GM12878 (cell line): Measurements from ENCODE around the gene PARVA. TPM values are rescaled to one million over a fixed set of nuclear protein-coding genes. Genes with fewer than 3 reads are reported as not detected.

Experiments used
- ATAC-seq: fragments of 200-7000 bp; cut with Tn5 transposase; 3 replicates; pipeline ENCODE4 v1.9.1; 2020; ENCODE audit warnings: mild to moderate bottlenecking, moderate library complexity
- BruUV-seq: library from RNA; stranded (reverse); fragments of 400-500 nt; replicated peaks from 2 replicates; lab custom pipeline; 2021; lab: Mats Ljungman, UMichigan
- CTCF ChIA-PET: fragments of 300-600 bp; sonication (Branson Sonifier 250); formaldehyde crosslinking; extraction: SDS; loops from one replicate; lab custom pipeline; 2021; ENCODE audit warnings: inconsistent platforms; lab: Yijun Ruan, JAX
- POLR2A ChIA-PET: fragments of 350-600 bp; formaldehyde crosslinking; extraction: SDS; loops from one replicate; lab custom pipeline; 2021; ENCODE audit warnings: inconsistent platforms; lab: Charles Lee
- RAD21 ChIA-PET: fragments of 300-600 bp; sonication (Branson Sonifier 250); formaldehyde crosslinking; loops from one replicate; lab custom pipeline; 2023; ENCODE audit warnings: antibody characterized with exemption; ENCODE audit not compliant: unreplicated experiment; lab: Charles Lee
- SMC1A ChIA-PET: fragments of 300-600 bp; sonication (Branson Sonifier 250); formaldehyde crosslinking; loops from one replicate; lab custom pipeline; 2023; ENCODE audit not compliant: unreplicated experiment, uncharacterized antibody; lab: Charles Lee
- DNase-seq: peaks from one replicate; pipeline ENCODE4 v3.0.0-alpha.2; 2011; ENCODE audit warnings: low read depth, low spot score
- FAIRE-seq: peaks from 3 replicates; lab custom pipeline; 2011; peaks lifted over from hg19 to GRCh38; lab: Jason Lieb, UNC
- H2AFZ ChIP-seq: 2 replicates; pipeline ENCODE4 v1.6.0; 2011; ENCODE audit warnings: low read depth, low read length, control low read depth; ENCODE audit not compliant: control insufficient read depth
- H3K27ac ChIP-seq: 2 replicates; pipeline ENCODE4 v1.5.1; 2011; ENCODE audit warnings: control low read depth; ENCODE audit not compliant: control insufficient read depth, insufficient read depth
- H3K27me3 ChIP-seq, 2 experiments: replicated peaks in 1 of 2; 2 replicates each; pipeline versions ENCODE4 v1.6.0 to v1.6.1; 2011; ENCODE audit warnings: low read length in 1 of 2; ENCODE audit not compliant: control insufficient read depth in 2 of 2, insufficient read depth in 2 of 2
- H3K36me3 ChIP-seq, 2 experiments: 2 replicates each; pipeline ENCODE4 v1.5.1; 2011; ENCODE audit warnings: low read length in 1 of 2; ENCODE audit not compliant: control insufficient read depth in 2 of 2, insufficient read depth in 2 of 2
- H3K4me1 ChIP-seq: 2 replicates; pipeline ENCODE4 v1.6.1; 2011; ENCODE audit warnings: mild to moderate bottlenecking, low read length, moderate library complexity, mixed read lengths; ENCODE audit not compliant: control insufficient read depth, insufficient read depth
- H3K4me2 ChIP-seq: 2 replicates; pipeline ENCODE4 v1.6.0; 2011; ENCODE audit warnings: control low read depth; ENCODE audit not compliant: control insufficient read depth, insufficient read depth
- H3K4me3 ChIP-seq: fragments of 200-600 bp; sonication (generic); 2 replicates; pipeline ENCODE4 v1.5.1; 2016
- H3K79me2 ChIP-seq: 2 replicates; pipeline ENCODE4 v1.6.0; 2011; ENCODE audit warnings: low read length; ENCODE audit not compliant: control insufficient read depth, insufficient read depth
- H3K9ac ChIP-seq: 2 replicates; pipeline ENCODE4 v1.8.0; 2011; ENCODE audit warnings: low read length, control low read depth, mixed read lengths; ENCODE audit not compliant: control insufficient read depth, insufficient read depth
- H3K9me3 ChIP-seq: replicated peaks from 3 replicates; pipeline ENCODE4 v1.5.1; 2011; ENCODE audit warnings: mild to moderate bottlenecking, low read length; ENCODE audit not compliant: control insufficient read depth, insufficient read depth
- H4K20me1 ChIP-seq: 2 replicates; pipeline ENCODE4 v1.6.0; 2011; ENCODE audit not compliant: control insufficient read depth, insufficient read depth
- PBX3 ChIP-seq: IDR thresholded peaks from 2 replicates; pipeline ENCODE4 v1.6.1; 2011; ENCODE audit warnings: mild to moderate bottlenecking, low read depth, low read length, moderate library complexity; ENCODE audit not compliant: insufficient replicate concordance
- SIX5 ChIP-seq: IDR thresholded peaks from 2 replicates; pipeline ENCODE4 v1.6.1; 2011; ENCODE audit warnings: mild to moderate bottlenecking, low read depth, low read length, moderate library complexity; ENCODE audit not compliant: severe bottlenecking
- ZBTB33 ChIP-seq: fragments of 450-650 bp; IDR thresholded peaks from 2 replicates; pipeline ENCODE4 v1.6.1; 2017; ENCODE audit warnings: mild to moderate bottlenecking
- WGBS: methylation state at CpG from one replicate; pipeline ENCODE4 v1.1.6; 2016; ENCODE audit warnings: low lambda C conversion rate; ENCODE audit not compliant: insufficient replicate concordance, insufficient coverage; ENCODE audit errors: missing lambda C conversion rate; 5-methylcytosine and 5-hydroxymethylcytosine counted together
- in situ Hi-C: fragments of 300-500 bp; cut with MboI; formaldehyde crosslinking; loops from 9 replicates; pipeline ENCODE4 v1.14.3; 2018; ENCODE audit warnings: mixed read lengths
- intact Hi-C: fragments of 100-400 bp; cut with micrococcal nuclease; formaldehyde crosslinking; loops from one replicate; pipeline ENCODE4 v1.14.2; 2022; ENCODE audit not compliant: unreplicated experiment
- polyA plus RNA-seq, 11 experiments: library from polyadenylated mRNA; depleted of rRNA in 4 of 11; unstranded in 6 of 11; stranded (reverse) in 5 of 11; fragments of >200 nt; fragmentation: Nextera tagmentation in 4 of 11; fragmentation: Illumina TruSeq in 1 of 11; extraction: Ambion mirVana in 4 of 11; extraction: Trizol in 1 of 11; gene quantifications; 1 replicate in 1 of 11; 2 replicates in 10 of 11; pipeline versions ENCODE4 v1.2.1 to v1.2.3, GENCODE V29; 2011 to 2016; ENCODE audit warnings: inconsistent platforms in 2 of 11, missing spikeins in 2 of 11, low read depth in 1 of 11
- total RNA-seq, 4 experiments: library from RNA; depleted of rRNA in 3 of 4; stranded (reverse); fragments of >200 nt in 3 of 4; fragmentation: Illumina TruSeq in 1 of 4; extraction: Trizol in 1 of 4; gene quantifications; 2 replicates each; pipeline versions ENCODE4 v1.2.1 to v1.2.3, GENCODE V29; 2013 to 2021

The PARVA gene
- total and polyA plus RNA-seq, 10 of the 15 experiments (the other 5 are each of a cell fraction or from before 2014, with no cell fraction given) = 0.01 to 0.44 (median 0.03) TPM; not detected in 7

GRCh38 chr11:12449961-12450715, 72.8 kb downstream of the PARVA start:
- peaks cover 0 to 1% of the 10 kb centered on the region in 2 experiments; a peak in 1 of 4 replicates for H3K27me3 ChIP-seq
- DNase-seq = no peak
- no peaks in the 10 kb centered on the region for H3K79me2 ChIP-seq
- no TSS peak for BruUV-seq
- in situ Hi-C loops = no loop called here
- H2AFZ ChIP-seq = no peak overlapping the region
- H3K4me1 ChIP-seq = no peaks in the 10 kb centered on the region
- no peak overlapping the region for H3K9ac ChIP-seq
- ChIA-PET SMC1A (no interaction called here), CTCF (no interaction called here), POLR2A (no interaction called here), RAD21 (interaction anchor here (0.6 kb wide), 1 partner anchor 27 kb away, joined by 3 read pairs; no protein-coding TSS in a partner anchor)
- H3K4me3 ChIP-seq = no peak overlapping the region
- H4K20me1 ChIP-seq = no peaks in the 10 kb centered on the region
- TF ChIP-seq ZBTB33 (no peak), PBX3 (no peak), SIX5 (no peak)
- H3K9me3 ChIP-seq = no peaks in the 10 kb centered on the region
- no peaks in the 10 kb centered on the region for H3K36me3 ChIP-seq
- FAIRE-seq = no peak
- no peak for ATAC-seq
- intact Hi-C loops = no loop called here
- no peak overlapping the region for H3K27ac ChIP-seq
- 15% methylated on average over 3 of the region's 3 CpGs for WGBS
- H3K4me2 ChIP-seq = no peak overlapping the region
